Panc1 (cell line): ENCODE data around the gene THSD7B. TPM values are rescaled to one million over a fixed set of nuclear protein-coding genes. Genes with fewer than 3 reads are reported as not detected.
"Not testable (repeated sequence)": the region's sequence is repeated elsewhere in the genome, so short reads cannot be mapped to it uniquely, and the experiment has no call there.

ENCODE experiments used
- ATAC-seq: fragments of 200-7000 bp; cut with Tn5 transposase; 2 replicates; pipeline ENCODE4 v1.9.1; 2020; ENCODE audit warnings: mild to moderate bottlenecking, moderate library complexity
- BruUV-seq: library from RNA; stranded (reverse); fragments of 400-500 nt; replicated peaks from 2 replicates; lab custom pipeline; 2021; lab: Mats Ljungman, UMichigan
- CTCF ChIA-PET: fragments of 300-600 bp; sonication (Branson Sonifier 250); formaldehyde crosslinking; loops from one replicate; lab custom pipeline; 2022; ENCODE audit warnings: antibody characterized with exemption; lab: Charles Lee
- POLR2A ChIA-PET: fragments of 300-600 bp; sonication (Branson Sonifier 250); formaldehyde crosslinking; loops from one replicate; lab custom pipeline; 2022; ENCODE audit warnings: antibody characterized with exemption; lab: Charles Lee
- DNase-seq: peaks from one replicate; pipeline ENCODE4 v3.0.0-alpha.2; 2010; ENCODE audit warnings: low read depth, low spot score
- H3K27ac ChIP-seq: 2 replicates; pipeline ENCODE4 v1.5.1; 2011; ENCODE audit warnings: mild to moderate bottlenecking, low read length, inconsistent platforms
- H3K27me3 ChIP-seq: fragments of 200-500 bp; sonication (Bioruptor generic); 2 replicates; pipeline ENCODE4 v1.6.0; 2014; ENCODE audit warnings: low read length, inconsistent platforms; ENCODE audit not compliant: control insufficient read depth, insufficient read depth
- H3K36me3 ChIP-seq: fragments of 200-500 bp; sonication (Bioruptor generic); 2 replicates; pipeline ENCODE4 v1.5.1; 2014; ENCODE audit warnings: inconsistent platforms, mild to moderate bottlenecking, low read length, moderate library complexity; ENCODE audit not compliant: control insufficient read depth, insufficient read depth
- H3K4me1 ChIP-seq: 2 replicates; pipeline ENCODE4 v1.5.1; 2011; ENCODE audit warnings: inconsistent platforms, mild to moderate bottlenecking, low read length, moderate library complexity; ENCODE audit not compliant: control insufficient read depth, insufficient read depth
- H3K4me3 ChIP-seq, 2 experiments: 2 replicates each; pipeline ENCODE4 v1.5.1; 2011 to 2012; ENCODE audit warnings: low read depth in 2 of 2, low read length in 2 of 2, mild to moderate bottlenecking in 2 of 2, inconsistent platforms in 1 of 2, moderate library complexity in 1 of 2
- H3K9me3 ChIP-seq: fragments of 200-500 bp; sonication (Bioruptor generic); 2 replicates; pipeline ENCODE4 v1.5.1; 2014; ENCODE audit warnings: low read depth, mild to moderate bottlenecking, inconsistent platforms, low read length, moderate library complexity; ENCODE audit not compliant: control insufficient read depth, insufficient read depth
- CTCF ChIP-seq: fragments of 450-650 bp; IDR thresholded peaks from 2 replicates; pipeline ENCODE4 v1.5.1; 2017; ENCODE audit warnings: mild to moderate bottlenecking
- POLR2AphosphoS5 ChIP-seq: IDR thresholded peaks from 2 replicates; pipeline ENCODE4 v1.6.1; 2012; ENCODE audit warnings: mild to moderate bottlenecking, low read depth, low read length, moderate library complexity
- REST ChIP-seq, 2 experiments: IDR thresholded peaks; 2 replicates each; pipeline ENCODE4 v1.6.1; 2011 to 2012; ENCODE audit warnings: low read depth in 2 of 2, control low read depth in 1 of 2, low read length in 1 of 2, mild to moderate bottlenecking in 1 of 2, moderate library complexity in 1 of 2; ENCODE audit not compliant: insufficient read depth in 1 of 2
- SIN3A ChIP-seq: IDR thresholded peaks from 2 replicates; pipeline ENCODE4 v1.6.1; 2012; ENCODE audit warnings: low read depth, mild to moderate bottlenecking, low read length, moderate library complexity, borderline replicate concordance; ENCODE audit not compliant: insufficient read depth
- TCF7L2 ChIP-seq: IDR thresholded peaks from 2 replicates; pipeline ENCODE4 v1.6.1; 2011; ENCODE audit warnings: mild to moderate bottlenecking, low read depth, low read length, inconsistent platforms
- in situ Hi-C: cut with HindIII; loops from 2 replicates; pipeline ENCODE4 v1.10.0; 2016; ENCODE audit warnings: low sequenced_read_pairs, low pct_unique_long_range_greater_than_20kb
- intact Hi-C: fragments of 100-400 bp; cut with micrococcal nuclease; formaldehyde crosslinking; loops from one replicate; pipeline ENCODE4 v1.10.0; 2022; ENCODE audit not compliant: unreplicated experiment
- total RNA-seq: library from RNA; stranded (reverse); gene quantifications from one replicate; pipeline ENCODE4 v1.2.1, GENCODE V29; 2021; ENCODE audit not compliant: unreplicated experiment

Gene THSD7B
- total RNA-seq, 1 experiment from 2014 or later = not detected

GRCh38 chr2:136966485-136966884 is 201.1 kb downstream of the THSD7B start:
- no peak overlapping the region for H3K4me3 ChIP-seq
- intact Hi-C loops (no loop called here), in situ Hi-C loops (no loop called here)
- H3K4me1 ChIP-seq = no peaks in the 10 kb centered on the region
- ChIA-PET CTCF (no interaction called here), POLR2A (no interaction called here)
- TF ChIP-seq REST (IDR thresholded peaks at IDR 0.05; ENCODE audit: insufficient read depth in 1 of 2, low read depth in 2 of 2, low read length in 1 of 2) = no peak
- no peak for TF ChIP-seq SIN3A
- TF ChIP-seq CTCF = no peak
- no peak for TF ChIP-seq TCF7L2
- no peak for TF ChIP-seq POLR2AphosphoS5
- no TSS peak for BruUV-seq
- no peak for DNase-seq
- no peaks in the 10 kb centered on the region for H3K36me3 ChIP-seq
- no peak for ATAC-seq
- H3K27me3 ChIP-seq = no peaks in the 10 kb centered on the region
- H3K9me3 ChIP-seq = no peaks in the 10 kb centered on the region
- H3K27ac ChIP-seq = no peak overlapping the region

GRCh38 chr2:136980303-136980702 is 215.0 kb downstream of the THSD7B start:
- in situ Hi-C loops = no loop called here
- ATAC-seq (no peak), DNase-seq (no peak)
- Histone ChIP-seq H3K4me1 (no peaks in the 10 kb centered on the region), H3K4me3 (no peak overlapping the region), H3K27me3 (no peaks in the 10 kb centered on the region), H3K27ac (no peak overlapping the region), H3K36me3 (no peaks in the 10 kb centered on the region), H3K9me3 (no peaks in the 10 kb centered on the region)
- TF ChIP-seq TCF7L2 = no peak
- TF ChIP-seq POLR2AphosphoS5 = no peak
- TF ChIP-seq SIN3A = no peak
- no peak for TF ChIP-seq CTCF
- no peak for TF ChIP-seq REST (IDR thresholded peaks at IDR 0.05; ENCODE audit: insufficient read depth in 1 of 2, low read depth in 2 of 2, low read length in 1 of 2)
- POLR2A ChIA-PET = no interaction called here
- BruUV-seq = no TSS peak
- CTCF ChIA-PET = no interaction called here
- intact Hi-C loops = no loop called here

GRCh38 chr2:136981689-136982088 is 216.3 kb downstream of the THSD7B start:
- CTCF ChIA-PET, POLR2A ChIA-PET, BruUV-seq, intact Hi-C loops, ATAC-seq, DNase-seq, in situ Hi-C loops, H3K4me3 ChIP-seq, H3K36me3 ChIP-seq, H3K27me3 ChIP-seq, H3K4me1 ChIP-seq, H3K27ac ChIP-seq, H3K9me3 ChIP-seq: not testable (repeated sequence)
